ENCODE results near the gene STARD4.

DNA sequence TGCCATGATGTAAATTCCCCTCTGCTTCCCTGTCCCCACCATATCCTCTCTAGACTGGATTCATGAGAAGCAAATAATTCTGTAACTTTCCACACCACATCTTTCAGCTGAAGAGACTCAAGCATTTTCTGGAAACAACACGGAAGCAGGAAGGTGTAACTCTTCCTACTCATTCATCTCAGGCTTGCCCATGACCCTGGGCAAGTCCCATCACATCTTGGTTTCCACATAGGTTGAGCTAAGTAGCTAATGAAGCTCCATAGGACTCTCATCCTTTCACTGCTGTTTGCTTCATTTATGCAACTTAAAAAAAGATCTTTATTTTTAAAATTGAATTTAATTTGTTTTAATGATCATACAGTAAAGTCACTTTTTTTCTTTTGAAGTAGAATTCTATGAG, 32.7 kb upstream of the STARD4 start:
- TF ChIP-seq, protein P1, sequence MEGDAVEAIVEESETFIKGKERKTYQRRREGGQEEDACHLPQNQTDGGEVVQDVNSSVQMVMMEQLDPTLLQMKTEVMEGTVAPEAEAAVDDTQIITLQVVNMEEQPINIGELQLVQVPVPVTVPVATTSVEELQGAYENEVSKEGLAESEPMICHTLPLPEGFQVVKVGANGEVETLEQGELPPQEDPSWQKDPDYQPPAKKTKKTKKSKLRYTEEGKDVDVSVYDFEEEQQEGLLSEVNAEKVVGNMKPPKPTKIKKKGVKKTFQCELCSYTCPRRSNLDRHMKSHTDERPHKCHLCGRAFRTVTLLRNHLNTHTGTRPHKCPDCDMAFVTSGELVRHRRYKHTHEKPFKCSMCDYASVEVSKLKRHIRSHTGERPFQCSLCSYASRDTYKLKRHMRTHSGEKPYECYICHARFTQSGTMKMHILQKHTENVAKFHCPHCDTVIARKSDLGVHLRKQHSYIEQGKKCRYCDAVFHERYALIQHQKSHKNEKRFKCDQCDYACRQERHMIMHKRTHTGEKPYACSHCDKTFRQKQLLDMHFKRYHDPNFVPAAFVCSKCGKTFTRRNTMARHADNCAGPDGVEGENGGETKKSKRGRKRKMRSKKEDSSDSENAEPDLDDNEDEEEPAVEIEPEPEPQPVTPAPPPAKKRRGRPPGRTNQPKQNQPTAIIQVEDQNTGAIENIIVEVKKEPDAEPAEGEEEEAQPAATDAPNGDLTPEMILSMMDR (IDR thresholded peaks at IDR 0.05): no peak
- no peak for TF ChIP-seq POLR2A (IDR thresholded peaks at IDR 0.05)

Data from lower leg skin (tissue), 3 donors.